Neural crest cell (in vitro differentiated cells): ENCODE measurements around the gene HECW1. TPM values are rescaled to one million over a fixed set of nuclear protein-coding genes. Genes with fewer than 3 reads are reported as not detected.

Experiments used
- DNase-seq: peaks from one replicate; pipeline ENCODE4 v3.0.0; 2021; ENCODE audit warnings: low read depth, mixed read lengths, low spot score
- H3K27ac Mint-ChIP-seq: one replicate; pipeline ENCODE4 v1.8.0; 2021; ENCODE audit warnings: mild to moderate bottlenecking, mixed read lengths; ENCODE audit not compliant: unreplicated experiment
- H3K27me3 Mint-ChIP-seq: 2 replicates; pipeline ENCODE4 v1.8.0; 2021; ENCODE audit warnings: low read depth, mild to moderate bottlenecking, mixed read lengths
- H3K36me3 Mint-ChIP-seq: 2 replicates; pipeline ENCODE4 v1.8.0; 2021; ENCODE audit warnings: low read depth, mild to moderate bottlenecking, mixed read lengths
- H3K4me1 Mint-ChIP-seq: 2 replicates; pipeline ENCODE4 v1.8.0; 2021; ENCODE audit warnings: mixed read lengths
- H3K4me3 Mint-ChIP-seq: one replicate; pipeline ENCODE4 v1.8.0; 2021; ENCODE audit warnings: mild to moderate bottlenecking, mixed read lengths
- H3K9me3 Mint-ChIP-seq: 2 replicates; pipeline ENCODE4 v1.8.0; 2021; ENCODE audit warnings: mixed read lengths
- total RNA-seq: library from RNA; stranded (reverse); gene quantifications from 2 replicates; pipeline ENCODE4 v1.2.1, GENCODE V29; 2021
- TF ChIP-seq, protein P1 (sequence below): fragments of 200-600 bp; sonication (generic); conservative IDR thresholded peaks from 2 replicates; pipeline ENCODE4 v1.5.0; 2021; ENCODE audit warnings: antibody characterized with exemption, mild to moderate bottlenecking

Gene HECW1
- total RNA-seq, 1 donor from 2014 or later, result 3.6 TPM

- peaks cover 9% of the 10 kb centered on the region for H3K9me3 Mint-ChIP-seq
- DNase-seq, result no peak
- H3K27me3 Mint-ChIP-seq, result peaks cover 4% of the 10 kb centered on the region
- peaks cover 3% of the 10 kb centered on the region for H3K36me3 Mint-ChIP-seq
- H3K4me3 Mint-ChIP-seq, result no peak overlapping the region
- H3K4me1 Mint-ChIP-seq, result no peaks in the 10 kb centered on the region
- TF ChIP-seq, protein P1, sequence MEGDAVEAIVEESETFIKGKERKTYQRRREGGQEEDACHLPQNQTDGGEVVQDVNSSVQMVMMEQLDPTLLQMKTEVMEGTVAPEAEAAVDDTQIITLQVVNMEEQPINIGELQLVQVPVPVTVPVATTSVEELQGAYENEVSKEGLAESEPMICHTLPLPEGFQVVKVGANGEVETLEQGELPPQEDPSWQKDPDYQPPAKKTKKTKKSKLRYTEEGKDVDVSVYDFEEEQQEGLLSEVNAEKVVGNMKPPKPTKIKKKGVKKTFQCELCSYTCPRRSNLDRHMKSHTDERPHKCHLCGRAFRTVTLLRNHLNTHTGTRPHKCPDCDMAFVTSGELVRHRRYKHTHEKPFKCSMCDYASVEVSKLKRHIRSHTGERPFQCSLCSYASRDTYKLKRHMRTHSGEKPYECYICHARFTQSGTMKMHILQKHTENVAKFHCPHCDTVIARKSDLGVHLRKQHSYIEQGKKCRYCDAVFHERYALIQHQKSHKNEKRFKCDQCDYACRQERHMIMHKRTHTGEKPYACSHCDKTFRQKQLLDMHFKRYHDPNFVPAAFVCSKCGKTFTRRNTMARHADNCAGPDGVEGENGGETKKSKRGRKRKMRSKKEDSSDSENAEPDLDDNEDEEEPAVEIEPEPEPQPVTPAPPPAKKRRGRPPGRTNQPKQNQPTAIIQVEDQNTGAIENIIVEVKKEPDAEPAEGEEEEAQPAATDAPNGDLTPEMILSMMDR, result no peak
- H3K27ac Mint-ChIP-seq, result no peak overlapping the region
Observed at GRCh38 chr7:43542716-43543115, 430.3 kb downstream of the HECW1 start.

DNA sequence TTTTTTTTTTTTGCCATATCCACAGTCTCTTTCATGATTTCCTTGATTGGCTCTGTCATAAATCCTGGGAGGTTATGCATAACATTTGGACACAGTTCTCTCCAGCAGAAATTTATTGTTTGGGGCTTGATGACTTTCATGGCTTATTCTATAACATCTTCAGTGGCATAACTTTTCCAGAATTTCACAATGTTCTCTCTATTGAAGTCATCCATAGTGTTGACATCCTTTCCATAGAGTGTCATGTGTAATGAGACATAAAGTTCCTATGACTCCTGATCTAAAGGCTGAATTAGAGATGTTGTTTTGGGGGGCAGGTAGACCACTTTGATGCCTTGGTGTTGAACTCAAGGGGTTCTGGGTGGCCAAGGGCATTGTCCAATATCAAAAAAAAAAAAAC is 433.8 kb downstream of the HECW1 start:
- TF ChIP-seq, protein P1, result no peak
- Mint-ChIP-seq H3K4me1 (no peaks in the 10 kb centered on the region), H3K27ac (no peak overlapping the region), H3K36me3 (peaks cover 3% of the 10 kb centered on the region), H3K4me3 (no peak overlapping the region), H3K27me3 (peaks cover 4% of the 10 kb centered on the region), H3K9me3 (peaks cover 9% of the 10 kb centered on the region)
- DNase-seq, result no peak

DNA sequence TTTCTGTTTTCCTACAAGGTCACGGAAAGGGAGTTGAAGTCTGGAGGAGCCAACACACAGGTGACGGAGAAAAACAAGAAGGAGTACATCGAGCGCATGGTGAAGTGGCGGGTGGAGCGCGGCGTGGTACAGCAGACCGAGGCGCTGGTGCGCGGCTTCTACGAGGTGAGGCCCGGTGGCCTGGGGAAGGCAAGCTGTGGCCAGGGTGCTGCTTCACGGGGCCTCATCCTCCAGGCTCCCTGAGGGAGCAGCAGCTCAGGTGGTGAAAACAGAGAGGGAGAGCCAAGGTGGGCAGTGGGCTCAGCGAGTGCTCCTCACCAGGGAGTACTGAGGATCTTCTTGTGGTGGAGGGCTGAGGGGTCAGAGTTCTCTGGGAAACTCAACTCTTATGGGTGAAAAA is 438.0 kb downstream of the HECW1 start:
- Mint-ChIP-seq H3K36me3 (peaks cover 3% of the 10 kb centered on the region), H3K4me1 (no peaks in the 10 kb centered on the region), H3K27ac (peak overlapping the region; percentile 60), H3K9me3 (peaks cover 7% of the 10 kb centered on the region), H3K4me3 (no peak overlapping the region), H3K27me3 (peaks cover 3% of the 10 kb centered on the region)
- no peak for DNase-seq
- TF ChIP-seq, protein P1, result no peak

- Mint-ChIP-seq H3K36me3 (peaks cover under 1% of the 10 kb centered on the region), H3K9me3 (peaks cover under 1% of the 10 kb centered on the region), H3K27me3 (no peaks in the 10 kb centered on the region), H3K4me1 (no peaks in the 10 kb centered on the region), H3K27ac (no peak overlapping the region), H3K4me3 (no peak overlapping the region)
- TF ChIP-seq, protein P1, result no peak
- no peak for DNase-seq
Observed at GRCh38 chr7:43552122-43552521, 439.7 kb downstream of the HECW1 start.

GRCh38 chr7:43553999-43554398 is 441.6 kb downstream of the HECW1 start:
- Mint-ChIP-seq H3K27ac (no peak overlapping the region), H3K36me3 (no peaks in the 10 kb centered on the region), H3K27me3 (no peaks in the 10 kb centered on the region), H3K4me1 (no peaks in the 10 kb centered on the region), H3K4me3 (no peak overlapping the region), H3K9me3 (no peaks in the 10 kb centered on the region)
- no peak for DNase-seq
- TF ChIP-seq, protein P1, result no peak

DNA sequence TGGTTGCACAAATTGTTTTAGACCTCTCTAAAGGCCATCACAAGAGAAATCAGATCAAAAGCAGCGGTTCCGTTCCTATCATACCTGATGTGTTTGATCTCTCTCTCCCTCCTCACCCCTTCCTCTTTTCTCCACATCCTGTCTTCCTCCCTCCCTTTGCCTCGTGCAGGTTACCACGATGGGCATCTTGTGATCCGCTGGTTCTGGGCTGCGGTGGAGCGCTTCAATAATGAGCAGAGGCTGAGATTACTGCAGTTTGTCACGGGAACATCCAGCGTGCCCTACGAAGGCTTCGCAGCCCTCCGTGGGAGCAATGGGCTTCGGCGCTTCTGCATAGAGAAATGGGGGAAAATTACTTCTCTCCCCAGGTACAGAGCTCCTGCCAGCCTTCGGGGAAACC is 442.0 kb downstream of the HECW1 start:
- TF ChIP-seq, protein P1, result no peak
- Mint-ChIP-seq H3K9me3 (no peaks in the 10 kb centered on the region), H3K4me1 (no peaks in the 10 kb centered on the region), H3K27me3 (no peaks in the 10 kb centered on the region), H3K4me3 (no peak overlapping the region), H3K36me3 (no peaks in the 10 kb centered on the region), H3K27ac (no peak overlapping the region)
- no peak for DNase-seq
